Neural cell (in vitro differentiated cells): Measurements from ENCODE around the gene EGLN1.

Experiments
- CTCF ChIP-seq: fragments of 450-650 bp; IDR thresholded peaks from 2 replicates; pipeline ENCODE4 v1.5.1; 2014; ENCODE audit warnings: antibody characterized with exemption, mild to moderate bottlenecking, moderate library complexity; ENCODE audit not compliant: poor library complexity, severe bottlenecking
- EZH2 ChIP-seq: fragments of 200-600, 300-800 bp; shearing (Covaris generic), sonication (generic); IDR thresholded peaks from 2 replicates; pipeline ENCODE4 v1.6.1; 2014; ENCODE audit warnings: antibody characterized with exemption, low read length, borderline replicate concordance, mild to moderate bottlenecking; ENCODE audit not compliant: insufficient read depth, poor library complexity, severe bottlenecking
- REST ChIP-seq: IDR thresholded peaks from 2 replicates; pipeline ENCODE4 v1.6.1; 2012; ENCODE audit warnings: borderline replicate concordance
- TAF1 ChIP-seq: IDR thresholded peaks from 2 replicates; pipeline ENCODE4 v1.6.1; 2012; ENCODE audit warnings: low read depth

- TF ChIP-seq EZH2 (no peak), CTCF (no peak), REST (no peak), TAF1 (no peak)
Observed at GRCh38 chr1:231384696-231385415, 37.2 kb downstream of the EGLN1 start.
